ENCODE measurements around the gene DYNC2H1. TPM values are rescaled to one million over a fixed set of nuclear protein-coding genes. Genes with fewer than 3 reads are reported as not detected.

DYNC2H1 gene
- total and polyA plus RNA-seq, 4 donors = 6.4 to 102 (median 23.7) TPM

GRCh38 chr11:103257360-103257759 is 148.1 kb downstream of the DYNC2H1 start:
- Histone ChIP-seq H3K9ac (ENCODE audit: insufficient read depth in 1 of 2, low read length in 2 of 2) (no peak overlapping the region), H3K36me3 (ENCODE audit: control insufficient read depth in 4 of 4, insufficient read depth in 4 of 4, low read length in 4 of 4) (peaks cover 0 to 11% (median 3%) of the 10 kb centered on the region in 4 donors), H3K4me1 (ENCODE audit: control insufficient read depth in 5 of 5, insufficient read depth in 5 of 5, low read length in 5 of 5) (no peaks in the 10 kb centered on the region), H3K9me3 (ENCODE audit: control insufficient read depth in 4 of 4, insufficient read depth in 3 of 4, low read length in 3 of 4) (no peaks in the 10 kb centered on the region), H3K27me3 (ENCODE audit: control insufficient read depth in 3 of 3, insufficient read depth in 3 of 3, low read length in 2 of 3) (no peaks in the 10 kb centered on the region), H3K27ac (ENCODE audit: low read depth in 1 of 2, low read length in 1 of 2) (no peak overlapping the region), H3K4me3 (no peak overlapping the region)
- TF ChIP-seq, protein P1, sequence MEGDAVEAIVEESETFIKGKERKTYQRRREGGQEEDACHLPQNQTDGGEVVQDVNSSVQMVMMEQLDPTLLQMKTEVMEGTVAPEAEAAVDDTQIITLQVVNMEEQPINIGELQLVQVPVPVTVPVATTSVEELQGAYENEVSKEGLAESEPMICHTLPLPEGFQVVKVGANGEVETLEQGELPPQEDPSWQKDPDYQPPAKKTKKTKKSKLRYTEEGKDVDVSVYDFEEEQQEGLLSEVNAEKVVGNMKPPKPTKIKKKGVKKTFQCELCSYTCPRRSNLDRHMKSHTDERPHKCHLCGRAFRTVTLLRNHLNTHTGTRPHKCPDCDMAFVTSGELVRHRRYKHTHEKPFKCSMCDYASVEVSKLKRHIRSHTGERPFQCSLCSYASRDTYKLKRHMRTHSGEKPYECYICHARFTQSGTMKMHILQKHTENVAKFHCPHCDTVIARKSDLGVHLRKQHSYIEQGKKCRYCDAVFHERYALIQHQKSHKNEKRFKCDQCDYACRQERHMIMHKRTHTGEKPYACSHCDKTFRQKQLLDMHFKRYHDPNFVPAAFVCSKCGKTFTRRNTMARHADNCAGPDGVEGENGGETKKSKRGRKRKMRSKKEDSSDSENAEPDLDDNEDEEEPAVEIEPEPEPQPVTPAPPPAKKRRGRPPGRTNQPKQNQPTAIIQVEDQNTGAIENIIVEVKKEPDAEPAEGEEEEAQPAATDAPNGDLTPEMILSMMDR (IDR thresholded peaks at IDR 0.05; ENCODE audit: control extremely low read depth, extremely low read depth) = no peak
- WGBS, 2 donors = 74 to 78% methylated on average over 4 of the region's 4 CpGs
- DNase-seq (peak in 1 of 3 donors; percentile 29), ATAC-seq (ENCODE audit: insufficient read depth, low FRiP score) (no peak)

- Histone ChIP-seq H3K4me3 (no peak overlapping the region), H3K9ac (ENCODE audit: insufficient read depth in 1 of 2, low read length in 2 of 2) (no peak overlapping the region), H3K9me3 (ENCODE audit: control insufficient read depth in 4 of 4, insufficient read depth in 3 of 4, low read length in 3 of 4) (no peaks in the 10 kb centered on the region), H3K27me3 (ENCODE audit: control insufficient read depth in 3 of 3, insufficient read depth in 3 of 3, low read length in 2 of 3) (no peaks in the 10 kb centered on the region), H3K4me1 (ENCODE audit: control insufficient read depth in 5 of 5, insufficient read depth in 5 of 5, low read length in 5 of 5) (no peaks in the 10 kb centered on the region), H3K36me3 (ENCODE audit: control insufficient read depth in 4 of 4, insufficient read depth in 4 of 4, low read length in 4 of 4) (no peaks in the 10 kb centered on the region), H3K27ac (ENCODE audit: low read depth in 1 of 2, low read length in 1 of 2) (no peak overlapping the region)
- DNase-seq (no peak), ATAC-seq (ENCODE audit: insufficient read depth, low FRiP score) (no peak)
- 94 to 96% methylated on average over 9 of the region's 9 CpGs for WGBS, 2 donors
- TF ChIP-seq, protein P1 (IDR thresholded peaks at IDR 0.05; ENCODE audit: control extremely low read depth, extremely low read depth) = no peak
Measured at GRCh38 chr11:103266167-103266831, 157.1 kb downstream of the DYNC2H1 start.

DNA sequence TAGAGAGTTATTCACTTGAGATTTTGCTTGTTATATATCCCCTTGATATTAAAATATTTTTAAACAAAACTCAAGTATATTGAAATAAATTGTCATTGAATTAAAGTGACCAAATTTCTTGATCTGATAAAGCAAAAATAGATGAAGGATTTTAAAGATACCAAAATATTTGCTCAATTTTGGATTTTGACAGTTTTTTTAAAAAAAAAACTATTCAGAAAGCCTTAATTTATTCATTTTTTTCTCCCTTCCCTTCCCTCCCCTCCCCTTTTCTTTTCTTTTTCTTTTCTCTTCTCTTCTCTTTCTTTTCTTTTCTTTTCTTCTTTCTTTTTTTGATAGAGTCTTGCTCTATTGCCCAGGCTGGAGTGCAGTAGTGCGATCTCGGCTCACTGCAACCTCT is 163.7 kb downstream of the DYNC2H1 start:
- H3K27me3 ChIP-seq (ENCODE audit: control insufficient read depth in 3 of 3, insufficient read depth in 3 of 3, low read length in 2 of 3) = no peaks in the 10 kb centered on the region
- no peak overlapping the region for H3K4me3 ChIP-seq
- 95 to 100% methylated on average over 2 of the region's 2 CpGs for WGBS, 2 donors
- H3K4me1 ChIP-seq (ENCODE audit: control insufficient read depth in 5 of 5, insufficient read depth in 5 of 5, low read length in 5 of 5) = no peaks in the 10 kb centered on the region
- H3K9ac ChIP-seq (ENCODE audit: insufficient read depth in 1 of 2, low read length in 2 of 2) = no peak overlapping the region
- H3K27ac ChIP-seq (ENCODE audit: low read depth in 1 of 2, low read length in 1 of 2) = no peak overlapping the region
- H3K9me3 ChIP-seq (ENCODE audit: control insufficient read depth in 4 of 4, insufficient read depth in 3 of 4, low read length in 3 of 4) = no peaks in the 10 kb centered on the region
- DNase-seq (no peak), ATAC-seq (ENCODE audit: insufficient read depth, low FRiP score) (no peak)
- TF ChIP-seq, protein P1 (IDR thresholded peaks at IDR 0.05; ENCODE audit: control extremely low read depth, extremely low read depth) = no peak
- H3K36me3 ChIP-seq (ENCODE audit: control insufficient read depth in 4 of 4, insufficient read depth in 4 of 4, low read length in 4 of 4) = no peaks in the 10 kb centered on the region

DNA sequence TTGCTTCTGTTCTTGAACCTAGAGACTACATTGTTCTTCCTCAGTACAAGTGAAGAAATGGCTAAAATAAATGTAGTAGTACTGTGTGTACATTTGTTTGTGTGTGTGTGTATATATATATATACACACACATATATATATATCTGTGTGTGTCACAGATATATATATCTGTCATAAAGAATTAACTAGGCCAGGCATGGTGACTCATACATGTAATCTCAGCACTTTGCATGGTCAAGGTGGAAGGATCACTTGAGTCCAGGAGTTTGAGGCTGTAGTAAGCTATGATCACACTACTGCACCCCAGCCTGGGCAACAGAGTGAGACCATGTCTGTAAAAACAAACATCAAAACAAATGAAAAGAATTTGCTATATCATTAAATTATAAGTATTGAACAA is 164.8 kb downstream of the DYNC2H1 start:
- H3K4me3 ChIP-seq = no peak overlapping the region
- TF ChIP-seq, protein P1 (IDR thresholded peaks at IDR 0.05; ENCODE audit: control extremely low read depth, extremely low read depth) = no peak
- no peak for DNase-seq

More for the DNA sequence above, 164.8 kb downstream of the DYNC2H1 start:
- Histone ChIP-seq H3K27ac (ENCODE audit: low read depth in 1 of 2, low read length in 1 of 2) (no peak overlapping the region), H3K9ac (ENCODE audit: insufficient read depth in 1 of 2, low read length in 2 of 2) (no peak overlapping the region), H3K36me3 (ENCODE audit: control insufficient read depth in 4 of 4, insufficient read depth in 4 of 4, low read length in 4 of 4) (no peaks in the 10 kb centered on the region), H3K4me1 (ENCODE audit: control insufficient read depth in 5 of 5, insufficient read depth in 5 of 5, low read length in 5 of 5) (no peaks in the 10 kb centered on the region), H3K27me3 (ENCODE audit: control insufficient read depth in 3 of 3, insufficient read depth in 3 of 3, low read length in 2 of 3) (no peaks in the 10 kb centered on the region), H3K9me3 (ENCODE audit: control insufficient read depth in 4 of 4, insufficient read depth in 3 of 4, low read length in 3 of 4) (no peaks in the 10 kb centered on the region)
- ATAC-seq (ENCODE audit: insufficient read depth, low FRiP score) = no peak
